Fibroblast of villous mesenchyme (primary cell): ENCODE measurements around the gene DOCK2. TPM values are rescaled to one million over a fixed set of nuclear protein-coding genes. Genes with fewer than 3 reads are reported as not detected.

Experiments
- DNase-seq: peaks from one replicate; pipeline ENCODE4 v3.0.0-alpha.2; 2010; ENCODE audit warnings: low read depth
- H3K4me3 ChIP-seq: 2 replicates; pipeline ENCODE4 v1.5.1; 2011; ENCODE audit warnings: low read depth, mild to moderate bottlenecking, low read length
- total RNA-seq: library from RNA; depleted of rRNA; stranded (reverse); fragments of >200 nt; gene quantifications from 2 replicates; pipeline ENCODE4 v1.2.3, GENCODE V29; 2012
- TF ChIP-seq, protein P1 (sequence below): IDR thresholded peaks from 2 replicates; pipeline ENCODE4 v1.5.1; 2012; ENCODE audit warnings: low read depth, mild to moderate bottlenecking, low read length; ENCODE audit not compliant: insufficient read depth

The DOCK2 gene
- total RNA-seq, 1 donor: 7.3 TPM

DNA sequence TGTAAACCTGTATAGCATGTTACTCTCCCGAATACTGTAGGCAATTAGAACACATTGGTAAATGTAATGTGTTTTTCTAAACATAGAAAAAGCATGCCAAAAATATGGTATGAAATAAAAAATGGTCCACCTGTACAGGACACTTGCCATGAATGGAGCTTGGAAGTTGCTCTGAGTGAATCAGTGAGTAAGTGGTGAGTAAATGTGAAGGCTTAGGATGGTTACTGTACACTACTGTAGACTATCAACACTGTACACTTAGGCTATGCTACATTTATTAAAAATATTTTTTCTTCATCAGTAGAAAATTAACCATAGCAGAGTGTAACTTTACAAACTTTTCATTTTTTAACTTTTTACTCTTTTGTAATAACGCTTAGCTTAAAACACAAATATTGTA lies 301.4 kb downstream of the DOCK2 start:
- no peak overlapping the region for H3K4me3 ChIP-seq
- TF ChIP-seq, protein P1, sequence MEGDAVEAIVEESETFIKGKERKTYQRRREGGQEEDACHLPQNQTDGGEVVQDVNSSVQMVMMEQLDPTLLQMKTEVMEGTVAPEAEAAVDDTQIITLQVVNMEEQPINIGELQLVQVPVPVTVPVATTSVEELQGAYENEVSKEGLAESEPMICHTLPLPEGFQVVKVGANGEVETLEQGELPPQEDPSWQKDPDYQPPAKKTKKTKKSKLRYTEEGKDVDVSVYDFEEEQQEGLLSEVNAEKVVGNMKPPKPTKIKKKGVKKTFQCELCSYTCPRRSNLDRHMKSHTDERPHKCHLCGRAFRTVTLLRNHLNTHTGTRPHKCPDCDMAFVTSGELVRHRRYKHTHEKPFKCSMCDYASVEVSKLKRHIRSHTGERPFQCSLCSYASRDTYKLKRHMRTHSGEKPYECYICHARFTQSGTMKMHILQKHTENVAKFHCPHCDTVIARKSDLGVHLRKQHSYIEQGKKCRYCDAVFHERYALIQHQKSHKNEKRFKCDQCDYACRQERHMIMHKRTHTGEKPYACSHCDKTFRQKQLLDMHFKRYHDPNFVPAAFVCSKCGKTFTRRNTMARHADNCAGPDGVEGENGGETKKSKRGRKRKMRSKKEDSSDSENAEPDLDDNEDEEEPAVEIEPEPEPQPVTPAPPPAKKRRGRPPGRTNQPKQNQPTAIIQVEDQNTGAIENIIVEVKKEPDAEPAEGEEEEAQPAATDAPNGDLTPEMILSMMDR: no peak
- no peak for DNase-seq

DNA sequence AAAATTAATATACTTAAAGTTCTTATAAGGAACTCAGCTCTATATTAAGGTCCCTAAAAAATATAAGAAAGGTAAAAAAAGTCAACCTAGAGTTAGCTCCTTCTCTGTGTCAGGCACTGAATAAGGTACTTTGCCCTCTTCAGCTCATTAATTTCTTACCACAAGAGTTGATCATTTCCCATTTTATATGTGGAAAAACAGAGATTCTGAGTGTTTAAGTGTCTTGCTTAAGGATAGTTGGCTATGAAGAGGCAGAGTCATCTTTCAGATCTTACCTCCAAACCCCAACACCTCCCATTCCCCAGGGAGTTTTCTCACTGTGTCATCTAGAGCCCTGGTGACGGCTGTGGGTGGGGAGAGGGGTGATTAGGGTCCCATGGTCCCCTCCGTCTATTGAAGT lies 302.7 kb downstream of the DOCK2 start:
- TF ChIP-seq, protein P1: no peak
- no peak for DNase-seq
- H3K4me3 ChIP-seq: no peak overlapping the region

DNA sequence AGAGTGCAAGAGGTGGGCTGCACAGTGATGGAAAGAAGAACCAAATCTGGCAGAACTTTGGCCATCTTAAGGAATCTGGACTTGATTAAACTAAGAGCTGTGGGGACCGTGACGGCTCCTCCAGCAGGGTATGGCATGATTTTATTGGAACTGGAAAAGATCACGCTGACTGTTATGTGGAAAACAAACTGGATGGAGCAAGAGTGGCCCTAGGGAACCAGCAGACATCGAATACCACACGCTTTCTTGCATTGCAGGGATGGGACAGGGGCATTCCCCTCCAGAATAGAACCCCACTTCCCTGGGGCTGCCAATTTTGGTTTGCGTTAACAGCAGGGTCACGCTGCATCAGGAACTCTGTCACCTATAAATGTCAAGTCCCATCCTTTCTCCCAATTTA lies 304.5 kb downstream of the DOCK2 start:
- peak; percentile 20 for DNase-seq
- H3K4me3 ChIP-seq: no peak overlapping the region
- TF ChIP-seq, protein P1: no peak

DNA sequence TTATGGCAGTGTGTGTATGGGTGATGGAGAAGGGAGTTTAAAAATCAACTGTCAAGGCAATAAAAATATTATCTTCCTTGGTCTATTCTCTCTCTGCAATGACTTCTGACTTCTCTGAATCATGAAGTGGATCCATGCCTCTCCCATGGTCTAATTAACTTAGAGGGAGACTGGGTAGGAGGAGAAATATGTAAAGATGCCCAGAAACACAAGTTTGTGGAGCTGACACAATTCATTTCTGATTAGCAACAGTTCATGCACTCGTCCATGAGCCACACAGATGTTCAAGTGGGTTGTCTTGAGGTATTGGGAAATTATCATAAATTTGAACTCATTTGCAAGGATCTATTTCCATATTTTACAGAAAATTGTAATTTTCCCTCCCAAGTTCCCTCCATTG lies 305.1 kb downstream of the DOCK2 start:
- no peak overlapping the region for H3K4me3 ChIP-seq
- no peak for DNase-seq
- TF ChIP-seq, protein P1: no peak

DNA sequence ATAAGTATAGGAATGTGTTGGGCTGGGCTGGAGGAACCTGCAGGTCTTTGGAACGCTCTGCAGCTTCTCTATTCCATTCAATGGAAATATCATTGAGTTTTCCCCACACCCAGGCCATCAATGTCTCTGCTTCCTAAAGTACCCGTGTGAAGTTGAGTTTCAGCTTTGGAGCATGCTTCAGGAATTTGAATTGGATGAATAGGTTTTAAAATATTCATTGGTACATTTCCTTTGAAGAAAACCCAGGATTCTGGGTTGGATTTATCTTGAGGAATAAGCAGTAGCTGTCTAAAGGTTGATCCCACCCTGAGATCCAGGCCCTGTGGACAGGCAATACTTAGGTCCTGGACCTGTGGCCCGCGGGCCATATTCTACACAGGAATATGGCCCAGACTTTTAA lies 306.0 kb downstream of the DOCK2 start:
- TF ChIP-seq, protein P1: no peak
- no peak for DNase-seq
- H3K4me3 ChIP-seq: no peak overlapping the region

DNA sequence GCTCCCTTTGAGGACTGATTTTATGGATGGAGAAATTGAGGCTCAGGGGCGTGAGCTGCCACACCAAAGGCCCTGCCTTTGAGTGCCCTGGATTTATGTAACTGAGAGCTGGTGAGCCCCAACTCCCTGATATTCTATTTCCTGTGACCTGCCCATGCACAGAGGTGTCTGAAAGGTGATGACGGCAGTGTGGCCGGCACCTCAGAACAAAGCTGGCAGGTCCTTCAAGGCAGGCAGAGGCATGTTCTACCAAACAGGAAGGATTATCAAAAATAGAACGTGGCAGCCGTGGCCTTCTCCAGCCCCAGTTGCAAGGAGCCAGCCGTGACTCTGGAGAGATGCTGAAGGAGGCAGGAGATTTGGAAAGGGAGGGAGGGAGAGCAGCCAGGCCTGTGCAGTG lies 307.0 kb downstream of the DOCK2 start:
- H3K4me3 ChIP-seq: no peak overlapping the region
- DNase-seq: no peak
- TF ChIP-seq, protein P1: no peak

DNA sequence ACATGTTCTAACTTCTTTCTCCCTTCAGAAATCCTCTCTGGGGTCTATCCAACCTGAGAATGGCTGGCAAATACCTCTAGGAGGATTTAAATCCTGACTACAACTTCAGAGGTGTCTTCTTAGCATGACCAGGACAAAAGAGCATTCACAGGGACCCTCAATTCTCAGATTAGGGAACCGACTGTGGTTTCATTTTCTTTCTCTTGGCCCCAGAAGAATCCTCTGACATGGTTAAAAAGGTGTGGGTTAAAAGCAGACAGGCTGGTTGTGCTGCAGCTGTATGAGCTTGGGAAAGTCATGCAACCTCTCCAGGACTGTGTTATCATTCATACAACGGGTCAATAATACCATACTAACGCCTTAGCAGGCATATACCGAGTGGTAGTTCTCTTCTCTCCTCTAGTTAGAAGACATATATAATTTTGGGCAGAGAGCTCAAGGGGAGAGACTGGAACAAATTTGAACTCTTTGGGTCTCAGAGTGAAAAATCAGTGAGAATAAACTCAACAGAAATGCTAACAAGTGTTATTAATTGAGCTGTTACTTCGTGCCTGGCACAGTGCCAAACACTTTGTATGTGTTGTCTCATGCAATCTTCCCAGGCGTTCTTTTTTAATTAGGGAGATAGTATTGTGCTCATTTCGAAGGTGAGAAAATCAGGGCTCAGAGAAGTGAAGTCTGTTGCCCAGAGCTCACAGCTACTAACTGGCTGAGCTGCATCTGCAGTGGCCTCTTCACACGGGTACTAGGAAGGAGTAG lies 308.0 kb downstream of the DOCK2 start:
- no peak overlapping the region for H3K4me3 ChIP-seq
- no peak for DNase-seq
- TF ChIP-seq, protein P1: no peak
